HPDE6-E6E7 (cell line): ENCODE data around the gene SVIL.
"Not testable (repeated sequence)": the region's sequence is repeated elsewhere in the genome, so short reads cannot be mapped to it uniquely, and the experiment has no call there.

Experiments used
- DNase-seq: peaks from one replicate; pipeline ENCODE4 v3.0.0; 2011; ENCODE audit warnings: missing footprints; ENCODE audit errors: extremely low spot score

SVIL gene

DNA sequence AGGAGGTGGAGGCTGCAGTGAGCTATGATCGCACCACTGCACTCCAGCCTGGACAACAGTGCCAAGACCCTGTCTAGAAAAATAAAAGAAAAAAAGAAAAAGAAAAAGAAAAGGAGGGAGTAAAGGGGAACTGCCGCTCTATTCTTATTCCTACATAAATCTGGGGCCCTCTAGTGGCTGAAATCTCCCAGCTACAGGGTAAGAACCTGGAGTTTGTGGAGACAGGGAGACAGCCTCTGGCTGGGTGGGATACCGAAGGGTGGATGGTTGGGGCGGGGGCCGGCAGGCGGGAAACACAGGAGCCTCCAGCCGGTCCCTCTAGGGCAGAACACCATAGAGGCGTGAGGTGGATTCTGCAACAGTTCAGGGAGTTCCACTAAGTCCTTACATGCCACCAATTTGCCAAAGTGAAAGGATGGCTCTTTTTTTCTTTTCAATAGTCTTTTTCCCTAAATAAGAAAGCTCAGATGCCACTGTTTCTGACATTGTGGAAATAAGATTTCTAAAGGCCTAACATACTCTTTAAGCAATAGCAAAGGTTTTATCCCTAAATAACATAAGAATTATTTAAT is 117.3 kb downstream of the SVIL start:
- DNase-seq = no peak

DNA sequence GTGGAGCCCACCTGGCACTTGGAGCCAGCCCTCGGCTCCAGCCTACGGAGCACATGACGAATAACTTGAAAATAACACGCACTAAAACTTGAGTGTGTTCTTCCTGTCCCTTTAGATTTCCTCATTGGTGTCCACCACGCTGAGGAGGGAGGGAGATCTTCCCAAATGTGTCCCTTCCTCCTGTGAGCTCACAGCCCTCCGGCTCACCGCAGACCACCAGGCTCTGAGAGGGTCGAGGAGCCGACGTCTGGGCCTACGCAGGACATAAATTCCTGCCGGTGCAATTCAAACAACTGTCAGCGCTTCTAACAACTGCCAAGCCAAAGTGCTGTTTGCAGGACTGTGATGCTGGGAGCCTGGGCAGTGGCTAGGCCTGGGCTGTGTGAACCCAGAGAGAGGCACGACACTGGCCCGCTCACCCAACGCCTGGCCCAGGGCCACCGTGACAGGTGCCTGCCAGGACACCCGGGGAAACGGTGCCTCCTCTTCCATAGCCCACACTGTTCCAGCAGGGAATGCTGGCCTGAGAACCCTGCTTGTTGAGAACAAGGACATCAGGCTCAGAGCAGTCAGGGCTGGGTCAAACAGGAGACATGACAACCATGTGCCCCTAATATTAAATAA is 118.3 kb downstream of the SVIL start:
- DNase-seq = not testable (repeated sequence)

DNA sequence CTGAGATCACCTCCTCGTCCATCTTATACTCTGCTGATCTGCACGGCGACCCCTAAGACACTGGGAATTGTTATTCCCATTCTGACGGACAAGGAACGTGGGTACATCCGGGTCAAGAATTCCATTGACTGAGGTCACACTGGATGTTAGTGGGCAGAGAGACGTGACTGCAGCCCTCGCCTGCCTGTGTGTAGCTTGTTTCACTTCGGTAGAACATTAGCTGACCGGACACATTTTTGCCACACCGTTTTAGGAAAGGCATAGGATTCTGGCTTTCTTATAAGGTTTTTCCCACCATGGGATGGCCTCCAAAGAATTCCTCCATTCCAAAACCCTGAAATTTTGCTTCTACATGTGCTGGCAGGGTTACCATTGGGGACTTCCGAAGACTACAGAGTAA is 118.9 kb downstream of the SVIL start:
- not testable (repeated sequence) for DNase-seq

DNA sequence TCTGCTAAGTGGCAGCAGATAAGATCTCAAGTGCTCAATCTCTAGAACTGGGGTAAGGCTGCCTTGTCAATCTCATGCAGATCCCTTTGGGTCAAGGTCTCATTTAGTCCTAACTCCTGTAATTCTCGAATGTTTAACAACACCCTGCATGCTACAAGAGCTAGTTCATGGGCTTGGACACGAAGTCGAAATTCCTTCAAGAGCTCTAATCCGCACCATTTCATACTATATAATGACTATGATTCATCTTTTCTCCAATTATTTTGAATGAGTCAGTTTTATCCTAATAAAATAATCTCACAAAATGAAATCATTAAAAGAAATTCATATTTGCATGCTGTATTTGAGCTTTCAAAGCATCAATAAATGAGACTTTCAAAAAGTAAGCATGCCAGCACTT is 119.7 kb downstream of the SVIL start:
- not testable (repeated sequence) for DNase-seq

DNA sequence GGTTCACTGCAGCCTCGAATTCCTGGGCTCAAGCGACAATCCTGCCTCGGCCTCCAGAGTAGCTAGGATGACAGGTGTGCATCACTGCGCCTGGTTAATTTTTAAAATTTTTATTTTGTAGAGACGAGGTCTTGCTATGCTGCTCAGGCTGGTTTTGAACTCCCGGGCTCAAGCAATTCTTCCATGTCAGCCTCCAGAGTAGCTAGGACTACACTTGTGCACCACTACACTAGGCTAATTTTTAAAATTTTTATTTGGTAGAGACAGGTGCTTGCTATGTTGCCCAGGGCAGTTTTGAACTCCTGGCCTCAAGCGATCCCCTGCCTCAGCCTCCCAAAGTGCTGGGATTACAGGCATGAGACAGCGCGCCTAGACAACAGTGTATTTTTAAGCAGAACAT is 120.5 kb downstream of the SVIL start:
- DNase-seq = no peak

DNA sequence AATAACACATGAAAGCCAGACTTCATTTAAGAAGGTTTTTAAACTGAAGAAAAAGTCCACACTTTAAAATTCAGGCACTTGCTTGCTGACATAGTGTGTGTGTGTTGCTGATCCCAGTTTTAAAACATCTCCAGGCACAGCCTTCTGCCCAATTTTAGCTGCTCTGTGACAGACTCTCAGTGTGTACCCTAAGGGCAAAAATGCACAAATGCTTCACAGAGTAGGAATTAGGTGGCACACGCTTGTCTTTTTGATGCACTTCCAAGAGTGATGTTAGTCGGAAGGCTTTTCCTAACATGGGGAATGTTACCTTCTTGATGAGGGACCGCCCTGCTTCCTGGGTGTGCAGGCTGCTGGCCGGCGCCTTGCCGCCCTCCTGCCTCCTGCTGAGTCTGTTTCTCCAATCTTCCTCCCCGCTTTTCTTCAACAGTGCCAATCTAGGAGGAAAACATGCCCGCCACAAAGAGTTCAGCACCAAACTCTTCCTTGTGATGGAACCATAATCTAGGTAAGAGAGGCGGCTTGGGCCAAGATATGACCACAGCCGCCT is 122.3 kb downstream of the SVIL start:
- DNase-seq = no peak

DNA sequence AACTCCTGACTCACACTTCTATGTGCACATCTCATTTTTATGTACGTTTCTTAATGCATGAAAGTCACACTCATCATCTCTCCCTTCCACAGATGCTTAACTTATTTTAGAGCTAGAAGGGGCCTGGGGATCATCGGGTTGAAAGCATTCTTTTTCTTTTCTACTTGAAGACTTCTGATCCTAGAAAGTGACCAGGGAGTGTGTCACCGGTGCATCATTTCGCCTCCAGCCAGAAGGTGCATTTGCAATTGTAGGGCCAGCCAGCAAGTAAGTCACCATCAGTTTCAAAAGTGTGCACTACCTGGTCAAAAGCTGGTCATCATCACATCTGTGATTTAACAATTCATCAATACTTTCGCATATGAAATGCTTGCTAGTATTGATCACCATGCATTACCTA is 123.0 kb downstream of the SVIL start:
- not testable (repeated sequence) for DNase-seq

DNA sequence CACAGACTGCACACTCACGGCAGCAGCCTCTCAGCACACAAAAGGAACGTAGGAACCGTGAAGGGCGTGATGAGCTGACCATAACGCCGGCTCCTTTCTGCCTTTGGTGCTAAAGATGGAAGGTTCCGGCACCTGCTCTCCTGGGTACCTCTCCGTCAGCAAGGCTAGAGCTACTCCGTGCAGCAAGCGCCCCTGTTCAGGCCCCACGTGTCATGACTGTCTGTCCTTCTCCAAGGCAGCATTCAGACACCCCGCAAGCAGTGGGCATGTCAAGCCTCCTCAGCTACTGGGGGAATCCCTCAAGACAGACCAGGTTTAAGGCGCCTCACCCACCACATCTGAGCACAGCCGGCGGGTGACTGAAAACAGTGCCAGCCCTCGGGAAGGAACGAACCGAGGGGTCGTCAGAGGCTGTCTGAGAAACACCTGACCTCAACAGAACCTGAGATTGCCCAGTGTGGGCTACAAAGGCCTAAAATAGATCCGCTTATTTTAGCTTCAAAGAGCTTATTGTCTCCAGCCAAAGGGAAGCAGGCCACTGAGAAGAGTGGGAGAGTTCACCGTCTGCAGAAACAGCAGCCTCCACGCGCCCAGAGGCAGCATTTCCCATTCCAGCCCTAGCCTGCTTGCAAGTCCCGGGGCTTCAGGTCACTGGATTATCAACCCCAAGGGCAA is 124.2 kb downstream of the SVIL start:
- not testable (repeated sequence) for DNase-seq

DNA sequence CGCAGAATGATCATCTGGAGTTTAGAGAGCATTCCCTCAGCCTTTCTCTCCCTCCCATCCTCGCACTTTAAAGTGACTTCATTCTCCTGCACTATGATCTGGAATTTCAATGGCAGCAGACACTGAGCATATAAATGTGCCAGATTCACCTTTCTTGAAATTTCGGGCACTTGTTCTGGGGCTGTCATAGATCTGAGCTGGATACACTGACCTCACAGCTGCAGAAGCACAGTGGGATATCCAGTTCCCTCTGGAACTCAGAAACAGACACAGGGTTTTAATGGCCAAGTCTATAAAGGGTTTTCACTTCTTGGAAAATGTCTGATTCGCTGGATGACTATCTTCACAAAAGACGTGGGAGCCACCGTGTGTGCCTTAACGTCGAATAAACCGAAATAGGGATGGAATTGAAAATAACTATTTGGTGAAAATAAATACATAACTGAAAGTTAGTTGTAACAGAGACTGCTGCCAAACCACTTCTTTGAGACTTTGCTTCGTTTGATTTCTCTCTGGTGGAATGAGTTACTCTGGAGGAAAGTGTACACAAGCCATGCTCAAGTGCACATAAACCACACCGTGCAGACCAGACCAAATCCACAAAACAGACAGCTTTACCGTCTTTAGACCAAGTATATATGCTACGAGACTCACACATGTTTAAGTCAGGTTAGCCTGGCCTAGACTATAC is 126.1 kb downstream of the SVIL start:
- DNase-seq = no peak

DNA sequence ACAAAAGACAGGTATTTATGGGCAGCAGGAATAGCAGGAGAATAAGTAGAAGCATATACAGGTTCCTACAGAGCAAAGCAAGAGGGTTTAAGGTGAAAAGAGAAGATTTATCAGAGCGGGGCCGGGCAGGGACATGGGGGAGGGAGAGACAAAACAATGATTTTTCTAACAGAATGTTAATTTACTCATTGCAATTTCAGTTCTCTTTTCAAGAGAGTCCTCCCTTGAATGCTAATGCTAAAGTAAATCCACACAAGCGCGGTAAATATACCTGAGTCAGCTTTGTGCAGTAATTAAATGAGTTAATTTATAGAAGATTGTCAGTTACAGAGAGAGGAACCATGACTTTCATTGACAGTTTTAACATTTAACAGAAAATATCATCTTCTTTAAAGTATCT is 127.0 kb downstream of the SVIL start:
- not testable (repeated sequence) for DNase-seq

DNA sequence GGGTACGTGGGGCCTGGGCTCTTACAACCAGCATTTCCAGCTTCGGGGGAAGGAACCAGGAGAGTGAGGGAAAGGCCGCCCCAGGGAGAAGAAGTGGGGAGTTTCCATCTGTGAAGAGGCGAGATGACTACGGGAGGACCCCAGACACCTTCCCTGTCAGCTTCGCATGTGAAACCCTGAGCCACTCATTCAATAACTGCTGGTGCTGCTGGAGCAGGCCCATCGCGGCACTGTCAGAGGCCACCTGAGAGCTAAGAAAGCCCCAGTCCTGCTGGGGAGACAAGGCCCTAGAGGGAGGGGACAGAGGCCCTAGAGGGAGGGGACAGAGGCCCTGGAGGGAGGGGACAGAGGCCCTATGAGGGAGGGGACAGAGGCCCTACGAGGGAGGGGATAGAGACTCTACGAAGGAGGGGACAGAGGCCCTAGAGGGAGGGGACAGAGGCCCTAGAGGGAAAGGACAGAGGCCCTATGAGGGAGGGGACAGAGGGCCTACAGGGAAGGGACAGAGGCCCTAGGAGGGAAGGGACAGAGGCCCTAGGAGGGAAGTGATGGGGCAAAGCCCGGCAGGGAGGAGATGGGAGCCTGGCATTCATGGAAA is 128.3 kb downstream of the SVIL start:
- DNase-seq = not testable (repeated sequence)

DNA sequence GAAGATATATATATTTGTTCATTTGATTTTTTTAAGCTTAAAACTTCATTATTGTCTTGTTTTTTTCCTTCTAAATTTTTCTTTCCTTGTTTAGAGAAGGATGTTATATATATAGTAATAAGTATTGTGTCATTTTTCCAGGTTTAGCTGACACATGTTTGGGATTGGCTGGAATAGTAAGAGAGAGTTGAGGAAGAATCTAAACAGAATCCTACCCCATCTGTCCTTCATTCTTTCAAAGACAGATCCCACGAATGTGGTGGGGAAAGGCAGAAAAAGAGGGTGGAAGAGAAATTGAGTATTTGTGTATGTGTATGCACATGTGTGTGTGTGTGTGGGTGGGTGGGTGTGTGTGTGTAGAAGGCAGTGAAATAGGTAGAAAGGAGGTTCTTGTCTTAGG is 132.4 kb downstream of the SVIL start:
- DNase-seq = no peak

DNA sequence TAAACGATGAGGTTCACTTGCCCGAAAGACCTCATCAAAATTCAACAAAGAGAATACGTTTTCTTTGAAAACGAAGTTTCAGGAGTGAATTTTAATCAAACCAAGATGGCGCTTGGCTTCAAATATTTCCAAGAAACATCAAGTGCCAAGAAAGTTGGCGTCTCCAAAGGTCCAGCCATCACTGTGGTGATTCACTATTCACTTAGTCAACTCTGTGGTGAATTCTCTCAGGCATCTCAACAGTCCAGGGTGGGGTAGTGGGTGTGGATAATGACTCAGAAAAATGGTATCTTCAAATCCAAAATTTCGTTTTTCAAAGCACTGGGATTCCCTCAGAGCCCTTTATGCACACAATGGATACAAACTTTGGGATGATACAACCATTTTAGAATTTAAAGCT is 133.1 kb downstream of the SVIL start:
- peak; percentile 10 for DNase-seq

DNA sequence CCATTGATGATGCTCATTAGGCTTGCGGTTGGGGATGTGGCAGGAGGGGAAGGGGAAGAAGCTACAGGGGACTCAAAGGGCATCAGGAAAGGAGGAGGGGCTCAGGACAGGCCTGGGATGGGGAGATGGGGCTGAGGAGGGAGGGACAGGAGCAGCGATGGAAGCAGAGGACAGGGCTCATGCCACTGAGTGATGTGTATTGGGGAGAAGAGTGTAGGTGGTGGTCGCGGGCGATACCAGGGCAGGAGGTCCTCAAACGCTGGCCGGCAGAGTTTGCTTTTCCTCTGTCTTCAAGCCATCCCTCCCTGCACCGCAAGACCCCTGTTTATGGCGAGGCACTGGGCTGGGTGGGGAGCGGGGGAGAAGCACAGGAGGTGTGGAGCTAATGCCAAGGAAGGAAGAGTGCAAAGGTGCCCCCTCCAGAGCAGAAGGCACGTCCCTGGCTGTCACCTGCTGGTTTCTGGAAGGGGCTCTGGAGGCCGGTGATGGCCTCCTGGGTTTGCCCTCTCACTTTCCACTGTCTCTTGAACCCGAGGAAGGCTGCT is 134.7 kb downstream of the SVIL start:
- no peak for DNase-seq

DNA sequence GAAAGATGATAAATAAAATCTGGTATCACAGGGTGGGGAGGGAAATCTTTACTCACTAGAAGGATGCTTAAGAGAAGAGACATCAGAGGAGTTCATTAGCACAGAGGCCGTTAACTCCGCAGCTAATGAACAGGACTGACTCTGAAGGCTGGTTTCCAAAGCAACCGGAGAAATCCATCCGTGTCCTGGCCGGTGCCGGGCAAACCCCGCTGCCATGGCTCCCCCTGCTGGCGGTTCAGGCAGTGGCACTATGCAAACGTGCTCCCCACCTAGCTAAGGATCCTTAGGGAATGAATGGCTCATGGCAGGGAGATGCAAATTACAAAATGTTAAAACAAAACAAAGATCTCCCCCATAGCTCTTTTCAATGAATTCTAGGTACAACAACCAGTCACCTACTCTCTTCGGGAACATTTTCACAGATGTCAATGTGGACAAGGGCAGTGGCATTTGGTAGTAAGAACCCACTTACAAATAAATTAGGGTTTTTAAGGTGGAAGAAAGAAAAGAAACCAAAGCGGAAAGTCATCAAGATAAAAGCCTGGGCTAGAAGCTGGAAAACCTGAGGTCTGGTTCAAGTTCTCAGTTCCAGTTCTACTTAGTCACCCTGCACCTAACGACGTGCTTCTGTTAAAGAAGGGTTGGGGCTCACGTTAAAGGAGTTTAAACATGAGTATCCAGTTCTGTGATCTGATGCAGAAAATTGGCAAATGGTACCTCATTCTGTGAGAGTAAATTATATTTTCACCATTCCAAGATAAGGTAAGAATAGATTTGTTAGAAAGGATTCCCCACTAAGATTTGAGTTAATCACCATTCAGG is 138.2 kb downstream of the SVIL start:
- peak; percentile 27 for DNase-seq

DNA sequence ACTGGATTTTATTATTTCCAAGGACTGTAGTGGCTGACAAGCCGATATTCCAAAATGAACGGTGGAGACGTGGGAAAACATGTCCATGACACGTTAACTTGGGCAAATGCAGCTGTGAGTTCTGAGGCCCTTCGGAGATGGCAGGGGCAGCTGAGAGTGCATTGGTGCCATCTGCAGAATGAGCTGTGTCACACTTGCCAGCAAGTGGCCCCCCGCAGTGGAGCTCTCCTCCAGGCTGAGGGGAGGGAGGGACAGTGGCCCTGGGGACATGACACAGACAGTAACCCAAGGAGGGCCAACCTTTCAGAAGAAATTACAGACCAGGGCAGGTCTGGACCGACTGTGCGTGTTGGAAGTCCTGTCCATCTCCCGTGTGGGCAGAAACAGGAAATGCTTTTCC is 139.4 kb downstream of the SVIL start:
- DNase-seq = no peak

DNA sequence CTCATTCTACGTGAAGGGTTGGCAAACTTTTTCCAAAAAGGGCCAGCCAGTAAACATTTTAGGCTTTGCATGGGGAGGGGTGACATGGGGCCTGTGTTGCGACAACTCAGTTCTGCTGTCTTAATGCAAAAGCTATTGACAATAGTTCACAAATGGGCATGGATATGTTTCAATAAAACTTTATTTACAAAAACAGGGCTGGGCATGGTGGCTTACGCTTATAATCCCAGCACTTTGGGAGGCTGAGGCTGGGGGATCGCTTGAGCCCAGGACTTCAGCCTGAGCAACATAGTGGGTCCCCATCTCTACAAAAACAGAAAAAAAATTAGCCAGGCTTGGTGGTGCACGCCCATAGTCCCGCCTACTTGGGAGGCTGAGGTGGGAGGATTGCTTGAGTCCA is 141.1 kb downstream of the SVIL start:
- DNase-seq = no peak

DNA sequence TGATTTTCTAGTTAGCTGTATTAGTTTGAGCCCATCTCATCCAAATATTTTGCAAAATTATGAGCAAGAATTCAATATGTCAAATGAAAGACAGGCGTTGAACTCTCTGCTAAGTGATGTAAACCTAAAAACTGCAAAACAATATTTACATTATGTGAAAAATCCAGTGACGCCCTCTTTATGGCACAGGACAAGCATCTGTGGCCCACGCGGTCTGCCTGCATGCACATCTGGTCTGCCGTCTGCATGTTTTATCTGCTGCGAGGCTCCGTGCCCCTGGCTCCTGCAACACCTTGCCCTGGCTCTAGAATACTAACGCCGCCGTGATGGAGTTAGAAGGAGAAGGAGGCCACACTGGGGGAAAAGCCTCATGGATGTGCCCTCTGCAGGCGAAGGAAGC is 142.0 kb downstream of the SVIL start:
- DNase-seq = no peak

DNA sequence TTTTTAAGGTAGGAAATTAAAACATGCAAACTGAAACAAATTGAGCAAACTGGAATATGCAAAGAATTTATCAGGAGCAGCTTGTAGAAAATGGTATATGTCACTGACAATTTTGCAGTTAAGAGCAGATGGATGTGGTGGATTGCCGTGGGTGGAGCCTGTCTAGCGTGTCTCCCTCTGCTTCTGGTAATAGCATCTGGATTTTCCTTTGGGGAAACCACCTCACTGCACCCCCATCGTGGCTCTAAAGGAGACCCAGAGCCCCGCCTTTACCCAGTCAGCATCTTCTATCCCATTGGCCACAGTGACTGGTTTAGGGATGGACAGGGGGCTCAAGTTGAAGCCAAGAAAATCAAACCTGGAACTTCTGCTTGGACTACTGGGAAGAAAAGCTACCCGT is 142.9 kb downstream of the SVIL start:
- DNase-seq = no peak

DNA sequence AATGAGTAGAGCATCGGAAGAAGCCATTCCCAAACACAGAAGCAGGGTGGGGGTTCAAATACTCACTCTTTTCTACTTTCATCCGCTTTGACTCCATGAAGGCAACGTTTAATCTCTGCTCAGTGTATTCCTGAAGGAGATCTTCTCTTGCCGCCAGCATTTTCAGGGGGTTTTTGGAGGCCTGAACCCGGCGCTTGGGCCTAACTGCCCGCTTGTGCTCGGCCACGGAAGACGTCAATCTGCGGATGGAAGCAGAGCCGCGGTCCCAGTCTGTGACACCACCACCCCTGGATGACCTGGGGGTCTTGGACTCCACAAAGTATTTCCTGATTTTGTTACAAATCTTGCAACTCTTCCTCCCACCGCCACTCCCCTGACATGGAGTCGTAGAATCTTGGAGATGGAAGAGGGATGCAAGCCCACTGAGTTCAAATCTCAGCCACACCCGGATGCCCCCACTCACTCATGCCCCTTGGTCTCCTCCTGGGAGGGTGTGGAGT is 143.9 kb downstream of the SVIL start:
- DNase-seq = not testable (repeated sequence)

DNA sequence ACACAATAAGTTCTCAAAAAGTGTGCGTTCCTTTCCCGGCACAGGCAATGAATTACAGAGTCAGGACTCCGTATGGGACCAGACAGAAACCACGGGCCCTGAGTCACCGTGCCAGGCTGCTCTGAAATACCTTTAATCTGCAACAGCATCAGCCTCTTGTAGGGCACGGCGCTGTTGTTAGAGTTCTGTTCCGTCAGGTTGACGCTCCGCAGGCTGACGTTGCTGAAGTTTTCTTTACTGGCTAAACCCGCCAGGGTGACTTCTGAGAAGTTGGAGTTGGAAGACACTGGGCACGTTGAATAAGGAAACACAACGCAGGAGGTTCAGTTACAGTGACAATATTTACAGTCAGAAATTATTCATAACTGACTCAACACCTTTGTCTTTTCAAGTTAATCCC is 146.3 kb downstream of the SVIL start:
- DNase-seq = not testable (repeated sequence)
